Activated CD4-positive, alpha-beta T cell treated with anti-CD3 and anti-CD28 coated beads, Interleukin-2, amount 50 U/mL, for 1 hour (primary cell): ENCODE measurements around the gene IFT25.
A peak's percentile ranks its signal among the peaks of the same experiment; 100 is the strongest.
"Not testable (repeated sequence)": the region's sequence is repeated elsewhere in the genome, so short reads cannot be mapped to it uniquely, and the experiment has no call there.

ENCODE experiments used
- DNase-seq: peaks from one replicate; pipeline ENCODE4 v3.0.0-alpha.2; 2020

The IFT25 gene

DNA sequence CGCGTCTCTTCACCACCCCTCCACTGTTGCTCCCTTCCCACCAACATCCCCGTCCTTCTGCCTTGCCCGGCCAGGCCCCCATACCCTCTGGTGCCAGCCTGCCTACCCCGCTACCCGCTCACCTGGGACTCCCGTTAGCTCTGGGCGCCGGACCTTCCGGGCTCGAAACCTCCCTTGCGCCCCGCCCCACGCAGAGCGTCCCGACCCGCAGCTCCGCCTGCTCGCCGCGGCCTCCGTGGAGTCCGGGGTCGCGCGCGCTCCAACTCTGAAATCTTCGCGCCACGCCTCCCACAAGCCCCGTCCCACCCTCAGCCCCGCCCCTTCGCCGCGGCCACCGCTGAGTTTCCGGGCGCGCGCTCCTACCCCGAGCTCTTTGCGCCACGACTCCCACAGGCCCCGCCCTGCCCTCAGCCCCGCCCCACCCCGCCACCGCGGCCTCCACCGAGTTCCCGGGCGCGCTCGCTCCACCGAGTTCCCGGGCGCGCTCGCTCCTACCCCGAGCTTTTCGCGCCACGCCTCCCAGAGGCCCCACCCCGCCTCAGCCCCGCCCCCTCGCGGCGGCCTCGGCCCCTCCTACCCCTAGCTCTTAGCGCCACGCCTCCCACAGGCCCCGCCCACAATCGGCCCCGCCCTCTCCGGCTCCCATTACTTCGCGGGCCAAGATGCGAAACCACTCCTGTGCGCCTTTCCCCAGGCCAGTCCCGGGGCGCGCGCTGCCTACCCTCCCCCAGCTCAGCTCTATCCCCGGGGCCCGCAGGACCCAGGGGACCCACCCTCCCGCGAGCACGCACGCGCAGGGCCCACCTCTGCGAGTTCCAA, at the start of gene IFT25:
Gene IFT25, minus strand, starts transcription at position 267 of the 819 bp plus-strand sequence. CDS start 5,617 bp downstream, outside the sequence.
- peak; percentile 98 for DNase-seq

DNA sequence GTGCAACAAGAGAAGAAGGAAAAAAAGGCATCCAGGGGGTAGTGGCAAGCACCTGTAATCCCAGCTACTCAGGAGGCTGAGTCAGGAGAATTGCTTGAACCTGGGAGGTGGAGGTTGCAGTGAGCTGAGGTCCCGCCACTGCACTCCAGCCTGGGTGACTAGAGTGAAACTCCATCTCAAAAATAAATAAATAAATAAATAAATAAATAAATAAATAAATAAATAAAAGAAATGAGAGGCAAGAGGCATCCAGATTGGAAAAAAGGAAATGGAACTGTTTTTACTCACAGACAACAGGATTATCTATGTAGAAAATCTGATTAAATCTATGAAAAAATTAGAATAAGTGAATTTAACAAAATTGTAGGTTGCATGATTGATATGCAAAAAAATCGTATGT, 49.0 kb upstream of the IFT25 start:
- DNase-seq = not testable (repeated sequence)

DNA sequence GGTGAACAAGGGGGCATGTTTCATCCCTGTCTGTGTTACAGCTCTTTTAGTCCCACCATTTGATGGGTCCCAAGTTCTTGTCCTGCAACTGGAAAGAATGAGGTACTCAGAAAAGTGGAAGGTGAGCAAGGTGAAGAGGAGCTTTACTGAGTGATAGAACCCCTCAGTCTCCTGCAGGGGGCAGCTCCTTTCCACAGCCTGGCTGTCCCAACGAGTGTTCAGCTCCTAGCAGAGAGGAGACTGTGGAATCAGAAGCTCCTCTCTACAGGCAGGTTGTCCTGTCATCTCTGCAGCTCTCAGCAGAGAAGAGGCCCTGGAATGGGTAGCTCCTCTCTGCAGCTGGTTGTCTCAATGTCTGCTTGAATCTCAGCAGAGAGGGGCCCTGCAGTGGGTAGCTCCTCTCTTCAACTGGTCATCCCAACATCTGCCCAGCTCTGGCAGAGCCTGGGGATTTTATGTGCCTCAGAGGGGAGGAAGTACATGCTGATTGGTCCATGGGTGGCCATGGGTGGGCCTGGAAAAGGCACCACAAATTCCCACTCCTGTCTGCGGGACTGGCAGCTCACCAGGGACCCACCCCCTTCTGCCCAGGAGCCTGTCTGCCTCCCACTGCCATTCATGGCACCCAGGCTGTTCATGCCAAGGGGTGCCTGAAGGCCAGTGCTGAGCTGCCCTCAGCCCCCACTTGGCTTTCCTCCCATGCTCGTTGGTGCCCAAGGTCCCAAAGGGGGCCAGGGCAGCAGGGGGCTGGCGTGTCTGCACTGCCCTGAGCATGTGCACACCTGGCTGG, 46.8 kb upstream of the IFT25 start:
- DNase-seq = no peak

DNA sequence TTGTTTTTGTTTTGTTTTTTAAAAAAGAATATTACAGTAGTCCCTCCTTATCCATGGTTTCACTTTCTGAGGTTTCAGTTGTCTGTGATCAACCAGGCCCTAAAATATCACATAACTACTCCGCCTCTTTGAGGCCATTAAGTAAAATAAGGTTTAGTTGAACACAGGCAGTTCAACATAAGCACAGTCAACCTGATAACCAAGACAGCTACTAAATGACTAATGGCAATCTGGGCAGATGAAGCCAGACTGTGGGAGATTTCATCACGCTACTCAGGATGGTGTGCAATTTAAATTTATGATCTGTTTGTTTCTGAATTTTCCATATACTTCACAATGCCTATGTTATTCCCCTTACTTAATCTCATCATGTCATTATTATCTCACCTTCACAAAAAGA, 42.4 kb upstream of the IFT25 start:
- no peak for DNase-seq

DNA sequence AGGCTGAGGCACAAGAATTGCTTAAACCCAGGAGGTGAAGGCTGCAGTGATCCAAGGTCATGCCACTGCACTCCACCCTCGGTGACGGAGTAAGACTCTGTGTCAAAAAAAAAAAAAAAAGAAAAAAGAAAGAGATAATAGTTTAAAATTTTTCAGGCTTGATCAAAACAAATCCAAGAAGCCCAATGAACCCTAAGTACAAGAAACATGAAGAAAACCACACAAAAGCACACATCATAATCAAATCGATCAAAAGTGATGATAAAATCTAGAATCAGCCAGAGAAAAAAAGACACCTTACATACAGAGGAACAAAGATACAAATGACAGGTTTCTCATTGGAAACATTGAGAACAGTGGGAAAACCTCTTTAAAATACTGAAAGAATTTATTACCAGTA, 41.0 kb upstream of the IFT25 start:
- no peak for DNase-seq

DNA sequence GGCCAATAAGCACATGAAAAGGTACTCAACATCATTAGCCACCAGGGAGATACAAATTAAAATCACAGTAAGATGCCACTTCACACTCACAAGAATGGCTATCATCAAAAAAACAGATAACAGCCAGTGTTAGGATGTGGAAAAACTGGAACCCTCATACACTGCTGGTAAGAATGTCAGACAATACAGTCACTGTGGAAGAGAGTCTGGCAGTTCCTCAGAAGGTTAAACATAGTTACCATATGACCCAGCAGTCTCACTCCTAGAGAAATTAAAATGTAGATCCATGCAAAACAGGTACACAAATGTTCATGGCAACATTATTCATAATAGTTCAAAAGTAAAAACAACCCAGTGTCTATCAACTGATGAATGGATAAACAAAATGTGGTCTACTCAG, 39.2 kb upstream of the IFT25 start:
- no peak for DNase-seq

DNA sequence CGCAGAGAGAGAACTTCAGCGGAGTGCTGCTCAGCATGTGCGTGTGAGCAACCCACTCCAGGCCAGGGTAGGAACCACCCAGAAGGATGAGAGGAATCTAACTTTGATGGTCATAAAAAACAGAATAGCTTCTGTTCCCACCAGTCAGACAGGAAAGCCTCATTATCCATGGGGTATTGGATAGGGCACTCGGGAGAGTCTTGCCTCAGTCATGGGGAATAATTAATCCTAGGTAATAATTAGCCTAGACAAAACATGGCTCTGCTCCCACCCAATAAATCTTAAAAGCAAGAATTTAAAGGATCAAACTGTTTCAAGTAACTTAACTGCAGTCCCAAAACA, 37.2 kb upstream of the IFT25 start:
- DNase-seq = no peak

DNA sequence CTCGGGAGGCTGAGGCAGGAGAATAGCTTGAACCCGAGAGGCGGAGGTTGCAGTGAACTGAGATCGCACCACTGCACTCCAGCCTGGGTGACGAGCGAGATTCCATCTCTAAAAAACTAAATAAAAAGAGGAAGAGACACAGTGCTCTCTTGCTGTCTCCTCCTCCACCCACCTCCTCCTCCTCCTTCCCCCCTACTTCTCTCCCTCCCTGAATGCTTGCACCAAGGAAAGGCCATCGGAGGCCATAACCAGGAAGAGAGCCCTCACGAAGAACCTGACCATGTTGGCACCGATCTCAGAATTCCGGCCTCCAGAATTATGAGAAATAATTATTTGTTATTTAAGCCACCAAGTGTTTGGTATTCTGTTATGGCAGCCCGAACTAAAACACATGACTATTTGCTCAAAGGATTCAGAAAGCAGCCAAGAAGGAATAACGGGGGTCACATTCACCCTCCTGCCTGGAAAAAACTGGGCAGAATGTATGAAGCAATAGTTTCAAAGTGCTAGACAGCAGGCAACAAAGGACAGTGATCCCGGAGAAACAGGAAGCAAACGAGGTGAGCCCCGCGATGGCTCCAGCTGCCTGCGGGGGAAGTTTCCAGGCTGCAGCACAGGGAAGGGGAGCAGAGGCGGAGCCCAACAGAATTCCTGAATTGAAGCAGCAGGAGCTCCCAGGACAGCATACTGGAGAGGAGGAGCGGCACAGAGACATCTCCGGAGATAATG, 36.7 kb upstream of the IFT25 start:
- no peak for DNase-seq

DNA sequence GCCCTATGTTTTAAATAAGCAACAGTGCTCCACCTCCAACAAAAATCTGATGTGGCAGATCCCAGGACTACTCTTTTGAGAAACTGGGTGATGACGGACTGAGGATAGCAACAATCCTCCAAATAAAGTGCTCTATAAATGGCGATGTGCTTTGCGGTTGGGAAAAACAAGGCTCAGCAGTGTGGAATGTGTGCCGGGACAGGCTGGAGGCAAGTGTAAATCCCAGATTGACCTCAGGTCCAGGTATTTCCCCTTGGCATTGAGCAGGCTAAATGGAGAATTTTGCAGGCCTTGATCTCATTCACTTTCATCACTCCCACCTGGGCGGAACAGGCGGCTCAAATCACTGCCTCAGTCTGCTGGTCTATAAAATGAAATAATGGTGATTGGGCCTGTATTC, 35.7 kb upstream of the IFT25 start:
- no peak for DNase-seq

DNA sequence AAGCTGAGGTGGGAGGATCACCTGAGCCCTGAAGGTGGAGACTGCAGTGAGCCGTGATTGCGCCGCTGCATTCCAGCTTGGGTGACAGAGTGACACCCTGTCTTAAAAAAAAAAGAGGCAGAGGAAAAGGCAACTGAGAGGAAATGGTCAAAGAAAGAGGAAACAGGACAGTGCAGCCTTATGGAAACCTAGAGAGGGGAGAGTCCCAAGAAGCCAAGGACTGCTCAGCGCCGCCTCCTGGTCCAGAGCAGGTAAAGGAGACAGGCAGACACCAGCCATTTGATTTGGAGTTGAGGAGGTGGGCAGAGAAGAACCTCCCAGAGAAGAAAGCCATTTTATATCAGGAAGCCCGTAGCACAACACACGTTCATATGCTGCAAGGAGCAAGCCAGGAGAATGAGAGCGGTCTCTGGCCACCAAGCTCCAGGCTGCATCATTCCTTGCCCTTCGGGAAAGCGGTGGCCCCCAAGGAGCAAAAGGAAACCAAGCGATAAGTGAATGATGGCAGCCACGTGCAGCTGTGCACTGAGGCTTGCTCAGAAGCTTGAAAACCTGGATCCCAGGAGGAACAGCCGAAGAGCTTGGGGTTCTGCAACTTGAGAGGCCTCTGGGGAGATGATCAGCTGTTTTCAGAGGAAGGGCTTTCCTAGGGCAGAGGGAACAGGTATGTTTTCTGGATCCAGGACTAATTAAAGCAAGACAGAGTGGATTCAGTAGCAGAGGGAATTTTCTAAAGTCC, 34.4 kb upstream of the IFT25 start:
- no peak for DNase-seq

DNA sequence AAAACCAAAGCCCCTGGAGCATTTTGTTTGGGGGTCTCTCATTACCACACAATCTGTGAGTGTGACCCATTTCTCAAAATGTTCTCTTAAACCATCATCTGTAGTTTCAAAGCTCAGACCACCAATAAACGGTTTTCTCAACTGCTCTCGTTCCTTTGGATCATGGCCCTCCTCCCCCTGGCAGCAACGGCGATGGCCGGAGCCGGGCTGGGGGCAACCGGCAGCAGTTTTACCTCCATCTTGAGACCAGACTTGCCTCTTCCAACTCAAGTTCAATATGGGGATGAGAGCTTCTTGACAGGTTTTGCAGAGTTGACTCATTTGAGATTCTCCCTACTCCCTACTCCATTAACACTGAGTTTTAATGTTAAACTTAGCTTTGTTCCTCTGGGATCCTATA, 30.4 kb upstream of the IFT25 start:
- no peak for DNase-seq

DNA sequence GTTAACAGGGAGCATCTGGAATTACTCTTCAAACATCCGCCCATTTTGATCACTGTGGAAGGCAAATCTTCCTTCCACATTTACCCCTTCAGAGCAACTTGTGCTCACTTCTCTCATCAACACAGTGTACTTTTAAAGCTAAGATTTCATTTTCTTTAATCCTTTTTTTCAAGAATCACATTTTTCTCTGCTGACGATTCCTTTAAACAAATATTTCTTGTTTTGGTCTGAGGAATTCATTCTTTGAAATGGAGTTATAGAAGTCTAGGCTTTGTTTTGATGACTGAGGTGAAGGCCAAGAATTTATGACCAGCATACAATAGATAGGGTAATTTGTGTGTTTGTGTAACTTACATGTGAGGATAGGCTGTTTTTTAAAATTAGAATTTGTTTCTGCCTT, 26.2 kb upstream of the IFT25 start:
- DNase-seq = no peak

DNA sequence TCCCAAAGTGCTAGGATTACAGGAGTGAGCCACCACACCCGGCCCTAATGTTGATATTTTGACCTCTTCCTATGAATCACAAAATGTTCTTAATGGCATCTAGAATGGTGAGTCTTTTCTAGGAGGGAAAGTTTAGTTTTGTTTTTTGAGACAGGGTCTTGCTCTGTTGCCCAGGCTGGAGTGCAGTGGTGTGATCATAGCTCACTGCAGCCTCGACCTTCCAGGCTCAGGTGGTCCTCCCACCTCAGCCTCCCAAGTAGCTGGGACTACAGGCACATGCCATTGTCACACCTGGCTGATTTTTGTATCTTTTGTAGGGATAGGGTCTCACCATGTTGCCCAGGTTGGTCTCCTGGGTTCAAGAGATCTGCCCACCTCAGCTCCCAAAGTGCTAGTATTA, 23.8 kb upstream of the IFT25 start:
- DNase-seq = not testable (repeated sequence)

DNA sequence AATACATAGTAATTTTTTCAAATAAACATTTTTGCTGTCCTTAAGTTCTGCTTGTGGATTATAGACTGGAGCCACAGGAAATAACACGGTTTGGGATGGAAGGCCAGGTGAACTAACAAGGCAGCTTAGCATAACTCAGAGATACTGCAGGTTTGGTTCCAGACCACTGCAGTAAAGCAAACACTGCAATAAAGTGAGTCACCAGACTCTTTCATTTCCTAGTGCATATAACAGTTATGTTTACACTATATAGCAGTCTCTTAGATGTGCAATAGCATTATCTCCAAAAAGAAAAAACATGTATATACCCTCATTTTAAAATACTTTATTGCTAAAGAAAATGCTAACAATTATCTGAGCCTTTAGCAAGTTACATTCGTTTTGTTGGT, 22.6 kb upstream of the IFT25 start:
- no peak for DNase-seq

DNA sequence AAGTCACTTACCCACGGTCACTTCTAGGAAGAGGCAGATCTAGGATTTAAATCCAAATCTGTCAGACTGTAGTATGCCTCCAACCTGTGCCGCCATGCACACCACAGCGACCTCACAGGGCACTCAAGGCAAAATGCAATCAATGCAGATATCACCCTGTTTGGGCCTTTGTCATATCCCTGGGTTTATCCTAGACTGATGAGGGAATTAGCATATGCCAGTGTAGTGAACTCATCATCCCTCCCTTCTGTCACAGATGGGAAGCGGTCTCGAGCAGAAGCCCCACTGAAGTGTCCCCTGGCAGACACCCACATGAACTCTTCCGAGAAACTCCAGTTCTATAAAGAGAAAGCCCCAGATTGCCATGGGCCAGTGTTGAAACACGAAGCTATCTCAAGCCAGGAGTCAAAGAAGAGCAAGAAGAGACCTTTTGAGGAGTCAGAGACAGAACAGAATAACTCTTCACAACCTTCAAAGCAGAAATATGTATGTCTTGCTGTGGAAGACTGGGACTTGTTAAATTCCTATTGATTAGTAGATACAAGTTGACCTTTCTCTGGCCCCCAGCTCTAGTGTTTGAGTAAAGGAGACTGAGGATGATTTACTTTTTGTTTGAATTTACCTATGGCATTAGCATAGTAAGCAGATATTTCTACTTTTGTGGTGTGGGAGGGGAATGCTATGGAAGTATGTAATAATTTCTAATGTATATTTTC, 22.1 kb upstream of the IFT25 start:
- no peak for DNase-seq

DNA sequence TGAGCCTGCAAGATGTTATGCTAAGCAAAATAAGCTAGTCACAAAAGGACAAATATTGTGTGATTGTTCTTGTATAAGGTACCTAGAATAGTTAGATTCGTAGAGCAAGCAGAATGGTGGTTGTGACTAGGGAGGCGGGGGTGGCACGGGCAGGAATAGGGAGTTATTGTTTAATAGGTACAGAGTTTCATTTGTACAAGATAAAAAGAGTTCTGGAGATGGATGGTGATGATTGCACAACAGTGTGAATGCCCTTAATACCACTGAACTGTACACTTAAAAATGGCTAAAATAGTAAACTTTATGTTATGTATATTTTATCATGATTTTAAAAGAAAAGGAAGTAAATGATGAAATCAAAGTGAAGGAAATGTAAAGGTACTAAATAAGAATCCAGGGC, 21.3 kb upstream of the IFT25 start:
- no peak for DNase-seq

DNA sequence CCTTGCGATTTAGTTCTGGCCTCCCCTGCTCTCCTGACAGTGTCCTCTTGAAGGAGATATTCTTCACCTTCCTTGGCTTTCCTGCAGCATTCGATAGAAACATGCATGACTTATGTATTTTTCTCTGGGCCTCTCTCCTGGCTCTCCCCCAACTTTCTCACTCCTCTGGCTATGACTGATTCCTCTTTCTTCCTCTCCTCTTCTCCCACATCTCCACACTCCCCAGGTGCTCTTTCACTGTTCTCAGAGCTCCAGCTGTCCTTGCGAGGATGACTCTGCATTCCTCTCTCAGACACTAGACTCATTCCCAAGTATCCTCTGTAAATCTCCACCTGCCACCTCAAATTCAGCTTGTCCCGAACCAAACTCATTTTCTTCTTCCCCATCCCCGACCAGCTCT, 18.6 kb upstream of the IFT25 start:
- no peak for DNase-seq

DNA sequence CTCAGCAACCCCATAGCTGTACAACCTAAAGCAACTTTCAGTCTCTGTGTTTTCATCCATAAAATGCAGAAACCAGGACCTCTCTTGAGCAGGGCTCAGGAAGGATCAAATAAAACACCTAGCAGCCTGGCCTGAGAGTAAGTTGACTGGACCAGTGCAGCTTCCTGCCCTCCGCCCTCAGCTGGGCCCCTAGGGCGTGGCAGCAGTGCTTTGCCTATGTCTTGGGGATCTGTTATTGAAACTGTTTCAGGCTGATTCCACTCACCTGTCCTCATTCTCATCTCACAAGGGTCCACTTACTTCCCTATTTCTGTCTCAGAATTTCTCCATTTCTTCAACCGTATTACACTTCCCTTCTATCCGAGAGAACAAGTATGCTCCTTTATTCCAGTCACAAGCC, 18.0 kb upstream of the IFT25 start:
- DNase-seq = no peak

DNA sequence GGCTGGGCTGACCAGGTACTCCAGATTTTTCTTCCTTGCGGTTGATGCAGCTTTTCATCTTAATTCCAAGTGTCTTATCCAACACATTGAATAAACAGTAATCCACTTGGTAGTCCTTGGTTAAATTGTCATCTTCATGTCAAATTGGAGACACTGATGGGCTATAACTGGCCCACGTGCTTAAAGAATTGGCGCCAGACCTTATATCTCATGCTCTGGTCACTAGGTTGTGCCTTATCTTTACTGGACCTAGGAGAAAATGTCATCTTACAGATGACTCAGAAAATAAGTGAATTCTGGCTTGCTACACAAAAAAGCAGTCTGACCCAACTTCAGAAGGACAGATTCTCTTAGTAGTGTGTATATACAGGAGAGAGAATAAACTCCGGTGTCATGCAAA, 16.9 kb upstream of the IFT25 start:
- no peak for DNase-seq

DNA sequence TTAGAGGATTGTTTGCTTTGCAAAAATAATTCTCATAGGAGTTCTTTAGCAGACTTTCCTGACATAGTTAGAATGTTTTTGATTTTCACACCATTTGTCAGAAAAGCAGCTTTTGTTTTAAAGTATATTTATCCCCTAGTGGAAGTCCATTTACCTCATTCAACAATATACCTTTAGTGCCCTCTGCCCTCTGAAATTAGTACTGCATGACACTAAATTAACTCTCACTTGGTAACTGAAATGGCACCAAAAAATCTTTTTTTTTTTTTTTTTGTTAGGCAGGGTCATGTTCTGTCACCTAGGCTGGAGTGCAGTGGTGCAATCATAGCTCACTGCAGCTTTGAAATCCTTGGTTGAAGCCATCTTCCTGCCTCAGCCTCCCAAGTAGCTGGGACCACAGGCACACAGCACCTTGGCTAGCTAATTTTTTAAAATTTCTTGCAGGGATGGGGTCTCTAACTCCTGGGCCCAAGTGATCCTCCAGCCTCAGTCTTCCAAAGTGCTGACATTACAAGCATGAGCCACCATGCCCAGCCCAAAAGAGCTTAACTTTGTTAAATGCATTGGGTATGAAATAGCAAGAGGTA, 14.3 kb upstream of the IFT25 start:
- DNase-seq = no peak

DNA sequence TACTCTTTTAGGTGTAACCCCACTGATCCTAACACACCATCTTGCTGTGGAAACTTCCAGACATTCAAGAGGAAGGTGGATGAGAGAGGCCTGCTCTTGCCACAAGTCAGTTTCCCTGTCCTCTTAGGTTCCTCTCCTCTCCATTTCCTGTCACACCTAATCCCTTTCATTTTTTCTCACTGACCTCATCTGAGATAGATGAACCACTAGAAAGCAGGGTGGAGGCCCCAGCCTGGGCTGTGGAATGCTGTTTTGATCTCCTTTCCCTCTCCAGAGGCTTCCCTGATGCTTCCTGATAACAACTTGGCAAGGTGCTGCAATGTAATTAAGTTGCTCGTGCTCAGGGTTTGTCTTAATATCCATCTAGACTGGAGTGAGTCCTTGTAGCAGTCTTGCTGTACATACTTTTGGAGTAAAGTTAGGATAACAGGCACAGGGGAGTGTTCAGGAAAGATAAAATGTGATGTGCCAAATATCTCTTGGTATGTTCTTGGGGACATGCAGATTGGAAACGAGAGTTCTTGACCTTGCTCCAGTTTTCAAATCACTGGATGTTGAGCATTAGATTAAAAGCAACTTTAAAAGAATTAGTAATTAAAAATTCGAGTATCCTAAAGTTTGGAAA, 11.8 kb upstream of the IFT25 start:
- DNase-seq = no peak
